Activated CD8-positive, alpha-beta T cell treated with anti-CD3 and anti-CD28 coated beads for 36 hours (primary cell): ENCODE measurements around the gene PPT2. TPM values are rescaled to one million over a fixed set of nuclear protein-coding genes. Genes with fewer than 3 reads are reported as not detected.
A peak's percentile ranks its signal among the peaks of the same experiment; 100 is the strongest.

Experiments used
- ATAC-seq: fragments of 200-7000 bp; cut with Tn5 transposase; one replicate; pipeline ENCODE4 v1.10.0; 2021; ENCODE audit warnings: mild to moderate bottlenecking, moderate library complexity
- CTCF ChIA-PET: fragments of 350-600 bp; sonication (Branson Sonifier 250); formaldehyde crosslinking; loops from one replicate; lab custom pipeline; 2021; ENCODE audit warnings: antibody characterized with exemption; lab: Charles Lee
- POLR2A ChIA-PET: fragments of 350-600 bp; sonication (Branson Sonifier 250); formaldehyde crosslinking; loops from one replicate; lab custom pipeline; 2021; ENCODE audit warnings: antibody characterized with exemption; lab: Charles Lee
- DNase-seq: peaks from one replicate; pipeline ENCODE4 v3.0.0-alpha.2; 2020
- H3K27ac Mint-ChIP-seq: one replicate; pipeline ENCODE4 v1.8.0; 2021; ENCODE audit warnings: mild to moderate bottlenecking, mixed read lengths
- H3K27me3 Mint-ChIP-seq: one replicate; pipeline ENCODE4 v1.8.0; 2021; ENCODE audit warnings: mixed read lengths
- H3K36me3 Mint-ChIP-seq: one replicate; pipeline ENCODE4 v1.8.0; 2021; ENCODE audit warnings: low read depth, mixed read lengths
- H3K4me1 Mint-ChIP-seq: one replicate; pipeline ENCODE4 v1.8.0; 2021; ENCODE audit warnings: low read depth, mixed read lengths
- H3K4me3 Mint-ChIP-seq: one replicate; pipeline ENCODE4 v1.8.0; 2021; ENCODE audit warnings: mild to moderate bottlenecking, moderate library complexity, mixed read lengths
- H3K9me3 Mint-ChIP-seq: one replicate; pipeline ENCODE4 v1.8.0; 2021; ENCODE audit warnings: mixed read lengths
- CTCF ChIP-seq: fragments of 200-600 bp; IDR thresholded peaks from one replicate; pipeline ENCODE4 v1.8.0; 2022; ENCODE audit warnings: antibody characterized with exemption, mild to moderate bottlenecking
- intact Hi-C: fragments of 100-400 bp; cut with micrococcal nuclease; formaldehyde crosslinking; loops from one replicate; pipeline ENCODE4 v1.10.0; 2022
- total RNA-seq, 2 experiments: library from RNA; stranded (reverse); gene quantifications; one replicate each; pipeline ENCODE4 v1.2.3, GENCODE V29; 2021

PPT2 gene
- 10 to 100 TPM; 14.4 to 21.7 TPM for total RNA-seq

GRCh38 chr6:32153564-32154513 lies at the start of gene PPT2:
PPT2 (plus strand) TSS chr6:32154141; CDS start chr6:32154595, 454 bp downstream.
- H3K27ac Mint-ChIP-seq, result peak within 1 kb of the TSS; percentile 97
- TF ChIP-seq CTCF, result no peak
- peak within 1 kb of the TSS; percentile 85 for H3K4me3 Mint-ChIP-seq
- intact Hi-C loops, result no loop called here
- H3K27me3 Mint-ChIP-seq, result peaks cover 13% of the 10 kb centered on the region
- ATAC-seq, result peak; percentile 84
- CTCF ChIA-PET, result interaction anchor here (0.9 to 2.9 kb wide), 8 partner anchors 18 to 106 kb away, joined by 3 to 8 read pairs (median 3); partner anchors contain the start of genes ATF6B and FKBPL
- H3K4me1 Mint-ChIP-seq, result peaks cover 45% of the 10 kb centered on the region
- POLR2A ChIA-PET, result interaction anchor here (0.9 kb wide), 1 partner anchor 12 kb away, joined by 3 read pairs; no protein-coding TSS in a partner anchor
- H3K36me3 Mint-ChIP-seq, result peaks cover 16% of the 10 kb centered on the region
- no peaks in the 10 kb centered on the region for H3K9me3 Mint-ChIP-seq
- peak; percentile 95 for DNase-seq

GRCh38 chr6:32105433-32105832 lies 48.5 kb upstream of the PPT2 start:
- intact Hi-C loops, result no loop called here
- Mint-ChIP-seq H3K4me3 (no peak overlapping the region), H3K27me3 (peaks cover 11% of the 10 kb centered on the region), H3K9me3 (no peaks in the 10 kb centered on the region), H3K36me3 (no peaks in the 10 kb centered on the region), H3K4me1 (peaks cover 17% of the 10 kb centered on the region), H3K27ac (no peak overlapping the region)
- no peak for TF ChIP-seq CTCF
- ATAC-seq, result no peak
- DNase-seq, result no peak
- POLR2A ChIA-PET, result no interaction called here
- CTCF ChIA-PET, result no interaction called here

GRCh38 chr6:32107406-32107805 lies 46.5 kb upstream of the PPT2 start:
- CTCF ChIA-PET, result interaction anchor here (5.0 kb wide), 1 partner anchor 11 kb away, joined by 25 read pairs; no protein-coding TSS in a partner anchor
- H3K4me1 Mint-ChIP-seq, result peaks cover 17% of the 10 kb centered on the region
- DNase-seq (no peak), ATAC-seq (no peak)
- no peaks in the 10 kb centered on the region for H3K9me3 Mint-ChIP-seq
- no peak overlapping the region for H3K4me3 Mint-ChIP-seq
- POLR2A ChIA-PET, result interaction anchor here (0.5 to 1.2 kb wide), 3 partner anchors 17 to 1134 kb away, joined by 3 to 4 read pairs (median 3); no protein-coding TSS in a partner anchor
- intact Hi-C loops, result no loop called here
- peaks cover 11% of the 10 kb centered on the region for H3K27me3 Mint-ChIP-seq
- no peak for TF ChIP-seq CTCF
- H3K27ac Mint-ChIP-seq, result no peak overlapping the region
- H3K36me3 Mint-ChIP-seq, result no peaks in the 10 kb centered on the region

GRCh38 chr6:32108094-32108627 lies 45.8 kb upstream of the PPT2 start:
- POLR2A ChIA-PET, result interaction anchor here (1.2 to 1.8 kb wide), 2 partner anchors 10 to 21 kb away, joined by 3 to 6 read pairs; no protein-coding TSS in a partner anchor
- no peak for TF ChIP-seq CTCF
- CTCF ChIA-PET, result interaction anchor here (5.0 kb wide), 1 partner anchor 10 kb away, joined by 25 read pairs; no protein-coding TSS in a partner anchor
- Mint-ChIP-seq H3K27ac (no peak overlapping the region), H3K4me1 (peaks cover 17% of the 10 kb centered on the region), H3K36me3 (no peaks in the 10 kb centered on the region), H3K27me3 (peaks cover 11% of the 10 kb centered on the region), H3K9me3 (no peaks in the 10 kb centered on the region), H3K4me3 (no peak overlapping the region)
- DNase-seq (no peak), ATAC-seq (peak; percentile 55)
- intact Hi-C loops, result no loop called here
